ENCODE measurements around the gene C16orf74.
A peak's percentile ranks its signal among the peaks of the same experiment; 100 is the strongest.

Gene C16orf74

GRCh38 chr16:85750827-85751697 is at the start of gene C16orf74:
C16orf74 (minus strand) TSS chr16:85751096; CDS start chr16:85735217, 15,879 bp downstream.
- DNase-seq (ENCODE audit: low read depth in 2 of 2), result no peak

GRCh38 chr16:85800321-85800669 is 49.4 kb upstream of the C16orf74 start:
- DNase-seq (ENCODE audit: low read depth in 2 of 2), result no peak

GRCh38 chr16:85799497-85800320 is 48.8 kb upstream of the C16orf74 start, which contains the start of the genes COX4I1 and EMC8:
COX4I1 (plus strand) TSS chr16:85799695; CDS start chr16:85801206, 1,511 bp downstream.
EMC8 (minus strand) TSS chr16:85799544; CDS start chr16:85799295, 249 bp downstream.
- peak; percentile 86 to 87 for DNase-seq (ENCODE audit: low read depth in 2 of 2)

GRCh38 chr16:85798901-85799496 is 48.1 kb upstream of the C16orf74 start:
- no peak for DNase-seq (ENCODE audit: low read depth in 2 of 2)

GRCh38 chr16:85798283-85798776 is 47.4 kb upstream of the C16orf74 start:
- no peak for DNase-seq (ENCODE audit: low read depth in 2 of 2)

- no peak for DNase-seq (ENCODE audit: low read depth in 2 of 2)
Observed at GRCh38 chr16:85796599-85796998, 45.7 kb upstream of the C16orf74 start.

GRCh38 chr16:85796152-85796551 is 45.3 kb upstream of the C16orf74 start:
- no peak for DNase-seq (ENCODE audit: low read depth in 2 of 2)

GRCh38 chr16:85794696-85795095 is 43.8 kb upstream of the C16orf74 start:
- DNase-seq (ENCODE audit: low read depth in 2 of 2), result no peak

- DNase-seq (ENCODE audit: low read depth in 2 of 2), result no peak
Observed at GRCh38 chr16:85793662-85794298, 42.9 kb upstream of the C16orf74 start.

- no peak for DNase-seq (ENCODE audit: low read depth in 2 of 2)
Observed at GRCh38 chr16:85789773-85790172, 38.9 kb upstream of the C16orf74 start.

GRCh38 chr16:85788819-85789218 is 37.9 kb upstream of the C16orf74 start:
- no peak for DNase-seq (ENCODE audit: low read depth in 2 of 2)

GRCh38 chr16:85785927-85786326 is 35.0 kb upstream of the C16orf74 start:
- DNase-seq (ENCODE audit: low read depth in 2 of 2), result no peak

- DNase-seq (ENCODE audit: low read depth in 2 of 2), result no peak
Observed at GRCh38 chr16:85784813-85785212, 33.9 kb upstream of the C16orf74 start.

GRCh38 chr16:85783441-85783840 is 32.5 kb upstream of the C16orf74 start:
- no peak for DNase-seq (ENCODE audit: low read depth in 2 of 2)

GRCh38 chr16:85782451-85782850 is 31.6 kb upstream of the C16orf74 start:
- DNase-seq (ENCODE audit: low read depth in 2 of 2), result no peak

GRCh38 chr16:85781695-85782370 is 30.9 kb upstream of the C16orf74 start:
- DNase-seq (ENCODE audit: low read depth in 2 of 2), result no peak

GRCh38 chr16:85781156-85781555 is 30.3 kb upstream of the C16orf74 start:
- DNase-seq (ENCODE audit: low read depth in 2 of 2), result no peak

GRCh38 chr16:85780281-85780680 is 29.4 kb upstream of the C16orf74 start:
- no peak for DNase-seq (ENCODE audit: low read depth in 2 of 2)

- DNase-seq (ENCODE audit: low read depth in 2 of 2), result no peak
Observed at GRCh38 chr16:85778873-85779272, 28.0 kb upstream of the C16orf74 start.

- DNase-seq (ENCODE audit: low read depth in 2 of 2), result no peak
Observed at GRCh38 chr16:85777583-85778310, 26.9 kb upstream of the C16orf74 start.

Measured in stimulated activated CD8-positive, alpha-beta memory T cell treated with anti-CD3 and anti-CD28 coated beads, Interleukin-7, amount 100 ng/mL, for 1 hour (primary cell).